ENCODE results near the gene PRR5L. TPM values are rescaled to one million over a fixed set of nuclear protein-coding genes. Genes with fewer than 3 reads are reported as not detected.

PRR5L gene
- total RNA-seq, 1 donor from 2014 or later: 14.7 TPM

- H3K27me3 Mint-ChIP-seq (ENCODE audit: insufficient read depth, low read depth): peaks cover 5% of the 10 kb centered on the region
- H3K27ac Mint-ChIP-seq: no peak overlapping the region
- H3K4me2 ChIP-seq: peak overlapping the region; percentile 89
- H3K4me3 Mint-ChIP-seq: peak overlapping the region; percentile 98
- peaks cover 24% of the 10 kb centered on the region for H3K36me3 Mint-ChIP-seq
- TF ChIP-seq EZH2phosphoT487 (IDR thresholded peaks at IDR 0.05) (no peak), EZH2 (IDR thresholded peaks at IDR 0.05) (no peak), CTCF (IDR thresholded peaks at IDR 0.05) (no peak)
- peaks cover 16% of the 10 kb centered on the region for H3K79me2 ChIP-seq (ENCODE audit: low read depth)
- no peak for DNase-seq (ENCODE audit: low spot score)
- no peaks in the 10 kb centered on the region for H3K9me3 ChIP-seq (ENCODE audit: low read depth)
- no peak overlapping the region for H3K9ac ChIP-seq
- H3K4me3 ChIP-seq: peak overlapping the region; percentile 63
- H2AFZ ChIP-seq (replicated peaks): peak overlapping the region; percentile 73
- peaks cover 27% of the 10 kb centered on the region for H3K27me3 ChIP-seq
- H3K9me3 Mint-ChIP-seq: no peaks in the 10 kb centered on the region
- peaks cover 34% of the 10 kb centered on the region for H3K4me1 ChIP-seq
- peaks cover 24% of the 10 kb centered on the region for H3F3A ChIP-seq (ENCODE audit: low read depth)
- H3K4me1 Mint-ChIP-seq: peaks cover 51% of the 10 kb centered on the region
- H3K36me3 ChIP-seq: no peaks in the 10 kb centered on the region
- no peak overlapping the region for H3K27ac ChIP-seq
- no peaks in the 10 kb centered on the region for H4K20me1 ChIP-seq (ENCODE audit: low read depth)
These were observed 81.9 kb downstream of the PRR5L start for GRCh38 chr11:36377759-36378564.

GRCh38 chr11:36379653-36380052 lies 83.6 kb downstream of the PRR5L start:
- Histone ChIP-seq H3K27ac (no peak overlapping the region), H3K9ac (no peak overlapping the region), H3K27me3 (peaks cover 27% of the 10 kb centered on the region), H3K9me3 (ENCODE audit: low read depth) (no peaks in the 10 kb centered on the region), H3F3A (ENCODE audit: low read depth) (peaks cover 20% of the 10 kb centered on the region), H3K4me3 (no peak overlapping the region), H3K4me2 (no peak overlapping the region), H4K20me1 (ENCODE audit: low read depth) (no peaks in the 10 kb centered on the region), H2AFZ (replicated peaks) (no peak overlapping the region), H3K4me1 (peaks cover 30% of the 10 kb centered on the region), H3K79me2 (ENCODE audit: low read depth) (peaks cover 16% of the 10 kb centered on the region), H3K36me3 (no peaks in the 10 kb centered on the region)
- Mint-ChIP-seq H3K36me3 (peaks cover 24% of the 10 kb centered on the region), H3K27ac (no peak overlapping the region), H3K27me3 (ENCODE audit: insufficient read depth, low read depth) (peaks cover 5% of the 10 kb centered on the region), H3K4me1 (peaks cover 51% of the 10 kb centered on the region), H3K4me3 (no peak overlapping the region), H3K9me3 (no peaks in the 10 kb centered on the region)
- DNase-seq (ENCODE audit: low spot score): no peak
- no peak for TF ChIP-seq EZH2phosphoT487 (IDR thresholded peaks at IDR 0.05)
- no peak for TF ChIP-seq EZH2 (IDR thresholded peaks at IDR 0.05)
- no peak for TF ChIP-seq CTCF (IDR thresholded peaks at IDR 0.05)

- Histone ChIP-seq H3K4me3 (no peak overlapping the region), H3K79me2 (ENCODE audit: low read depth) (peaks cover 16% of the 10 kb centered on the region), H3F3A (ENCODE audit: low read depth) (peaks cover 12% of the 10 kb centered on the region), H3K4me2 (no peak overlapping the region), H3K36me3 (no peaks in the 10 kb centered on the region), H3K9me3 (ENCODE audit: low read depth) (no peaks in the 10 kb centered on the region), H3K9ac (no peak overlapping the region), H3K27ac (no peak overlapping the region), H2AFZ (replicated peaks) (no peak overlapping the region), H4K20me1 (ENCODE audit: low read depth) (no peaks in the 10 kb centered on the region), H3K4me1 (peaks cover 24% of the 10 kb centered on the region), H3K27me3 (peaks cover 27% of the 10 kb centered on the region)
- no peak for TF ChIP-seq EZH2 (IDR thresholded peaks at IDR 0.05)
- TF ChIP-seq CTCF (IDR thresholded peaks at IDR 0.05): no peak
- TF ChIP-seq EZH2phosphoT487 (IDR thresholded peaks at IDR 0.05): no peak
- Mint-ChIP-seq H3K27ac (no peak overlapping the region), H3K9me3 (no peaks in the 10 kb centered on the region), H3K4me1 (peaks cover 52% of the 10 kb centered on the region), H3K4me3 (no peak overlapping the region), H3K36me3 (peaks cover 24% of the 10 kb centered on the region), H3K27me3 (ENCODE audit: insufficient read depth, low read depth) (no peaks in the 10 kb centered on the region)
- no peak for DNase-seq (ENCODE audit: low spot score)
These were observed 84.4 kb downstream of the PRR5L start for GRCh38 chr11:36380296-36381014.

All from neural progenitor cell (in vitro differentiated cells).